MM.1S (cell line): Measurements from ENCODE around the gene PRKCB.
A peak's percentile ranks its signal among the peaks of the same experiment; 100 is the strongest.

ENCODE experiments used
- DNase-seq: peaks from one replicate; pipeline ENCODE4 v3.0.0-alpha.2; 2015
- H2AFZ ChIP-seq: fragments of 300-600 bp; sonication (generic); 2 replicates; pipeline ENCODE4 v1.6.0; 2016; ENCODE audit warnings: antibody characterized with exemption, low read length
- H3F3A ChIP-seq: fragments of 300-600 bp; sonication (generic); 2 replicates; pipeline ENCODE4 v1.6.1; 2016; ENCODE audit warnings: mild to moderate bottlenecking, antibody characterized with exemption, low read length, moderate library complexity, mixed read lengths; ENCODE audit not compliant: insufficient read depth
- H3K27ac ChIP-seq: fragments of 300-600 bp; sonication (generic); 2 replicates; pipeline ENCODE4 v1.5.1; 2016; ENCODE audit warnings: mild to moderate bottlenecking, low read length
- H3K27me3 ChIP-seq: fragments of 300-600 bp; sonication (generic); replicated peaks from 2 replicates; pipeline ENCODE4 v1.6.0; 2016; ENCODE audit warnings: low read length; ENCODE audit not compliant: insufficient read depth
- H3K36me3 ChIP-seq: fragments of 300-600 bp; sonication (generic); replicated peaks from 2 replicates; pipeline ENCODE4 v1.6.1; 2016; ENCODE audit warnings: mild to moderate bottlenecking, low read length, mixed read lengths; ENCODE audit not compliant: insufficient read depth
- H3K4me1 ChIP-seq: fragments of 300-600 bp; sonication (generic); 2 replicates; pipeline ENCODE4 v1.6.1; 2016; ENCODE audit warnings: low read length, mixed read lengths
- H3K4me2 ChIP-seq: fragments of 300-600 bp; sonication (generic); 2 replicates; pipeline ENCODE4 v1.6.0; 2016; ENCODE audit warnings: low read depth, low read length
- H3K4me3 ChIP-seq: fragments of 300-600 bp; sonication (generic); 2 replicates; pipeline ENCODE4 v1.5.1; 2016; ENCODE audit warnings: low read length, mixed read lengths
- H3K79me2 ChIP-seq: fragments of 300-600 bp; sonication (generic); 2 replicates; pipeline ENCODE4 v1.6.1; 2016; ENCODE audit warnings: mixed run types, low read length, mixed read lengths
- H3K9ac ChIP-seq: fragments of 300-600 bp; sonication (generic); 2 replicates; pipeline ENCODE4 v1.6.1; 2016; ENCODE audit warnings: low read length, mixed read lengths
- H3K9me2 ChIP-seq: fragments of 300-600 bp; sonication (generic); replicated peaks from 2 replicates; pipeline ENCODE4 v1.6.1; 2016; ENCODE audit warnings: mild to moderate bottlenecking, low read length, mixed read lengths; ENCODE audit not compliant: insufficient read depth
- H3K9me3 ChIP-seq: fragments of 300-600 bp; sonication (generic); replicated peaks from 2 replicates; pipeline ENCODE4 v1.6.1; 2016; ENCODE audit warnings: mild to moderate bottlenecking, low read length, mixed read lengths; ENCODE audit not compliant: insufficient read depth
- H4K20me1 ChIP-seq: fragments of 300-600 bp; sonication (generic); 2 replicates; pipeline ENCODE4 v1.6.1; 2016; ENCODE audit warnings: mild to moderate bottlenecking, low read length, moderate library complexity, mixed read lengths; ENCODE audit not compliant: insufficient read depth
- CTCF ChIP-seq: fragments of 300-600 bp; sonication (generic); IDR thresholded peaks from 2 replicates; pipeline ENCODE4 v1.5.1; 2016; ENCODE audit warnings: antibody characterized with exemption, low read length, mixed read lengths
- EZH2 ChIP-seq: fragments of 300-600 bp; sonication (generic); optimal IDR thresholded peaks from 2 replicates; pipeline ENCODE3; 2017; ENCODE audit warnings: low read depth, mild to moderate bottlenecking, antibody characterized with exemption, low read length, mixed read lengths
- EZH2phosphoT487 ChIP-seq: fragments of 300-600 bp; sonication (generic); IDR thresholded peaks from 2 replicates; pipeline ENCODE4 v1.6.1; 2018; ENCODE audit warnings: antibody characterized with exemption, low read length

PRKCB gene

GRCh38 chr16:23877107-23878070 is 41.6 kb downstream of the PRKCB start:
- H3K9ac ChIP-seq, result no peak overlapping the region
- no peaks in the 10 kb centered on the region for H3K79me2 ChIP-seq
- no peak overlapping the region for H3K27ac ChIP-seq
- H2AFZ ChIP-seq, result no peak overlapping the region
- no peaks in the 10 kb centered on the region for H4K20me1 ChIP-seq
- H3K4me3 ChIP-seq, result no peak overlapping the region
- no peak overlapping the region for H3K4me2 ChIP-seq
- 0 out of 2 replicates have a peak, but pooled peaks cover 2% of the 10 kb centered on the region for H3F3A ChIP-seq
- no peaks in the 10 kb centered on the region for H3K27me3 ChIP-seq
- H3K9me2 ChIP-seq, result no peaks in the 10 kb centered on the region
- no peak for DNase-seq
- no peaks in the 10 kb centered on the region for H3K36me3 ChIP-seq
- TF ChIP-seq EZH2 (no peak), CTCF (peak; percentile 23), EZH2phosphoT487 (no peak)
- H3K4me1 ChIP-seq, result peaks cover 6% of the 10 kb centered on the region
- H3K9me3 ChIP-seq, result no peaks in the 10 kb centered on the region

GRCh38 chr16:23879735-23880373 is 44.1 kb downstream of the PRKCB start:
- Histone ChIP-seq H3K27ac (no peak overlapping the region), H3F3A (0 out of 2 replicates have a peak, but pooled peaks cover 2% of the 10 kb centered on the region), H2AFZ (no peak overlapping the region), H4K20me1 (no peaks in the 10 kb centered on the region), H3K4me1 (peaks cover 7% of the 10 kb centered on the region), H3K79me2 (no peaks in the 10 kb centered on the region), H3K9me3 (no peaks in the 10 kb centered on the region), H3K9me2 (no peaks in the 10 kb centered on the region), H3K4me3 (no peak overlapping the region), H3K36me3 (no peaks in the 10 kb centered on the region), H3K9ac (no peak overlapping the region), H3K4me2 (no peak overlapping the region), H3K27me3 (no peaks in the 10 kb centered on the region)
- no peak for DNase-seq
- TF ChIP-seq EZH2 (no peak), EZH2phosphoT487 (no peak), CTCF (no peak)

- Histone ChIP-seq H3K9me2 (no peaks in the 10 kb centered on the region), H4K20me1 (no peaks in the 10 kb centered on the region), H2AFZ (no peak overlapping the region), H3K79me2 (no peaks in the 10 kb centered on the region), H3F3A (no peaks in the 10 kb centered on the region), H3K4me1 (peaks cover 3% of the 10 kb centered on the region; the same call in 1 of the 2 replicates), H3K36me3 (no peaks in the 10 kb centered on the region), H3K27me3 (no peaks in the 10 kb centered on the region), H3K4me2 (no peak overlapping the region), H3K9me3 (no peaks in the 10 kb centered on the region), H3K9ac (no peak overlapping the region), H3K4me3 (no peak overlapping the region), H3K27ac (no peak overlapping the region)
- TF ChIP-seq EZH2 (no peak), CTCF (no peak), EZH2phosphoT487 (no peak)
- no peak for DNase-seq
Measured at GRCh38 chr16:23889189-23889588, 53.4 kb downstream of the PRKCB start.
